Kidney (tissue), 14 donors: ENCODE data around the gene BAG5. TPM values are rescaled to one million over a fixed set of nuclear protein-coding genes. Genes with fewer than 3 reads are reported as not detected.

ENCODE experiments used
- DNase-seq, 5 donors: peaks; one replicate each; pipeline ENCODE4 v3.0.0-alpha.2; 2013 to 2020
- FAIRE-seq: peaks from 2 replicates; lab custom pipeline; 2012; peaks lifted over from hg19 to GRCh38; lab: Jason Lieb, UNC
- H3K27ac ChIP-seq, 2 donors: one replicate each; pipeline ENCODE4 v1.7.0; 2013; ENCODE audit warnings: low read depth in 2 of 2, low read length in 2 of 2, inconsistent platforms in 1 of 2
- H3K27me3 ChIP-seq: one replicate; pipeline ENCODE4 v1.7.1; 2013; ENCODE audit warnings: low read length, inconsistent platforms; ENCODE audit not compliant: control insufficient read depth, insufficient read depth
- H3K36me3 ChIP-seq, 3 donors: one replicate each; pipeline versions ENCODE4 v1.7.0 to v1.7.1; 2013; ENCODE audit warnings: low read length in 3 of 3, control low read depth in 1 of 3, inconsistent platforms in 1 of 3; ENCODE audit not compliant: insufficient read depth in 3 of 3, control insufficient read depth in 2 of 3
- H3K4me1 ChIP-seq, 3 donors: one replicate each; pipeline versions ENCODE4 v1.7.0 to v1.7.1; 2013; ENCODE audit warnings: low read length in 3 of 3, inconsistent platforms in 1 of 3, low read depth in 1 of 3; ENCODE audit not compliant: control insufficient read depth in 2 of 3, insufficient read depth in 2 of 3
- H3K4me3 ChIP-seq, 3 donors: one replicate each; pipeline versions ENCODE4 v1.7.0 to v1.8.1; 2013; ENCODE audit warnings: low read length in 3 of 3, control low read depth in 1 of 3, inconsistent platforms in 1 of 3
- H3K9ac ChIP-seq, 3 donors: one replicate each; pipeline versions ENCODE4 v1.7.0 to v1.7.1; 2013; ENCODE audit warnings: low read length in 3 of 3, control low read depth in 1 of 3, inconsistent platforms in 1 of 3
- H3K9me3 ChIP-seq, 3 donors: one replicate each; pipeline versions ENCODE4 v1.7.0 to v1.7.1; 2013; ENCODE audit warnings: low read length in 3 of 3, control low read depth in 1 of 3, inconsistent platforms in 1 of 3; ENCODE audit not compliant: control insufficient read depth in 2 of 3, insufficient read depth in 1 of 3
- intact Hi-C: fragments of 100-400 bp; cut with DNase I; formaldehyde crosslinking; loops from one replicate; pipeline ENCODE4 v1.11.1; 2022
- polyA plus RNA-seq: library from polyadenylated mRNA; stranded (reverse); fragments of 350-450 nt; fragmentation: Illumina TruSeq; extraction: RNeasy Lipid Tissue Mini Kit (QIAGEN cat#74804); gene quantifications from one replicate; pipeline ENCODE4 v1.2.3, GENCODE V29; 2014; ENCODE audit warnings: low read depth, low replicate concordance; ENCODE audit not compliant: insufficient read depth
- total RNA-seq: library from RNA; stranded (reverse); fragmentation: NEBNext Ultra II Directional; extraction: Animal tissue kit (Norgen Biotek cat#: 25700); gene quantifications from one replicate; pipeline ENCODE4 v1.2.1, GENCODE V29; 2021
- TF ChIP-seq, protein P1 (sequence below): IDR thresholded peaks from 3 replicates; pipeline ENCODE4 v1.5.1; 2012; ENCODE audit warnings: mild to moderate bottlenecking, moderate library complexity, borderline replicate concordance; ENCODE audit not compliant: insufficient read depth; ENCODE audit errors: extremely low read depth
- donor health status: control.
- donor health status: control.
- donor health status: control.
- donor health status: control.
- donor health status: control.
- donor health status: DM: yes; HTN: yes; CAD: no.
- donor health status: Normal renal cell carcinoma (clear cell type).

The BAG5 gene
- total and polyA plus RNA-seq, 2 donors from 2014 or later: 17.1 to 64.5 TPM

DNA sequence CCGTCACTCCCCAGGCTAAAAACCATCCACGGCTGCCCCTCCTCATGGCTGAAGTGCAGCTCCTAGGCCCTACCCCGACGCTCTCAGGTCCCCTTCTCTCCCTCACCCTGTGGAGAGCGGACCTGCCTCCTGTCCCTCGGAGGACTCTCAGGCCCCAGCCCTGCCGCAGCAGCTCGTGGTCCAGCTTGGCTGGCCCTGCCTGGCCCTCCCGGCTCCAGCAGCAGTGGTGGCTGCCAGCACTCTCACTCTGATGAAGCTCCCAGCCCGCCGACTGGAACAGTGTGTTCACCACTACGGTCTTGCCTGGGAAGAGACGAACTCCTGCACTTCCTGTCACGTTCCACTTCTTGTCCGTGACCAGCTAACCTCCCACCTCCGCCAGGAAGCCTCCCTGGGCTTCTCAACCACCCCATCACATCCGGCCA is 11.1 kb downstream of the BAG5 start:
- Histone ChIP-seq H3K4me1 (peaks cover 0 to 13% (median 0%) of the 10 kb centered on the region in 3 donors), H3K27me3 (no peaks in the 10 kb centered on the region), H3K36me3 (no peaks in the 10 kb centered on the region), H3K9me3 (no peaks in the 10 kb centered on the region), H3K4me3 (no peak overlapping the region), H3K27ac (peak overlapping the region in 1 of 2 donors; percentile 43), H3K9ac (no peak overlapping the region)
- FAIRE-seq (no peak), DNase-seq (peak; percentile 60 to 82 (median 71))
- TF ChIP-seq, protein P1, sequence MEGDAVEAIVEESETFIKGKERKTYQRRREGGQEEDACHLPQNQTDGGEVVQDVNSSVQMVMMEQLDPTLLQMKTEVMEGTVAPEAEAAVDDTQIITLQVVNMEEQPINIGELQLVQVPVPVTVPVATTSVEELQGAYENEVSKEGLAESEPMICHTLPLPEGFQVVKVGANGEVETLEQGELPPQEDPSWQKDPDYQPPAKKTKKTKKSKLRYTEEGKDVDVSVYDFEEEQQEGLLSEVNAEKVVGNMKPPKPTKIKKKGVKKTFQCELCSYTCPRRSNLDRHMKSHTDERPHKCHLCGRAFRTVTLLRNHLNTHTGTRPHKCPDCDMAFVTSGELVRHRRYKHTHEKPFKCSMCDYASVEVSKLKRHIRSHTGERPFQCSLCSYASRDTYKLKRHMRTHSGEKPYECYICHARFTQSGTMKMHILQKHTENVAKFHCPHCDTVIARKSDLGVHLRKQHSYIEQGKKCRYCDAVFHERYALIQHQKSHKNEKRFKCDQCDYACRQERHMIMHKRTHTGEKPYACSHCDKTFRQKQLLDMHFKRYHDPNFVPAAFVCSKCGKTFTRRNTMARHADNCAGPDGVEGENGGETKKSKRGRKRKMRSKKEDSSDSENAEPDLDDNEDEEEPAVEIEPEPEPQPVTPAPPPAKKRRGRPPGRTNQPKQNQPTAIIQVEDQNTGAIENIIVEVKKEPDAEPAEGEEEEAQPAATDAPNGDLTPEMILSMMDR: no peak
- intact Hi-C loops: no loop called here

DNA sequence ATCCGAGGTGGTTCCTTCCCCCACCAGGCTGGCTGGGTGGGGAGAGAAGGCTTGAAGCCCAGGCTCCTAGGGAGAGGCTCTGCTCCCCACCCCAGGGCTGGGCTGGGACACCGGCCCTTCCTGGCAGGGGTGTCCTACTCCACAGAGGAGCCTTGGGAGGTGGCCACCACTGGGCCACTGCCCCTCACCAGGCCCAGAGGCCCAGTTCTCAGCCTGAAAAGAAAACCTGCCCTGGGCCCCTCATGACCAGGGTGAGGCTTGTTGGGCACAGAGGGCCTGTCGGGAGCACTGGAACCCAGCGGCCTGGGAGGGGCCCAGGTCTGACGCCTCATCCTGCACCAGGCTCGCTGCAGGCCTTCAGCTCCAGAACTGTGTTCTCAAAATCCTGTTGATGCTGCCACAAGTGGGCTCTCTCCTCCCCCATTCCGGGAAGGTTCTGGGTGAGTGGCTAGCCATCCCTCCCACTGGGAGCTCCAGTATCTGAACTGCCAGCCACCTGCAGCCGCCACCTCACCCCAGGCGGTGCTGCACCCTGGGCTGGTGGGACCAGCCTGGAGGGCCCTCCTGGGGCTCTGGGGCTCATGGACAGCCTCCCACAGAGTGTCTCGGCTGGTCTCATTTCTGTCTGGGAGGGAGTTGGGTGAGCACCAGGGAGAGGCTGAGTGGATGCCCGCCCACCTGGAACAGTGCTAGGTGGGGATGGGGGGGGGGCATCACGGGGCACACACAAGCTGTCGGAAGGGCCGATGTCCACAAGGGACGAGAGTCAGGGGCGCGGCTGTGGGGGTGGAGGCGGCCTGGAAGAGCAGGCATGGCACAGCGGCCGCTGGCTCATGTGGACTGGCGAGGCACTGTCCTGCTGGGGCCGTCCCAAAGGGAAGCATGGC is 11.8 kb downstream of the BAG5 start:
- FAIRE-seq (no peak), DNase-seq (peak; percentile 88 to 92 (median 92))
- Histone ChIP-seq H3K4me1 (peaks cover 0 to 13% (median 0%) of the 10 kb centered on the region in 3 donors), H3K9ac (peak overlapping the region in 1 of 3 donors; percentile 15), H3K36me3 (no peaks in the 10 kb centered on the region), H3K4me3 (no peak overlapping the region), H3K27me3 (no peaks in the 10 kb centered on the region), H3K27ac (peak overlapping the region; percentile 43 to 74), H3K9me3 (no peaks in the 10 kb centered on the region)
- TF ChIP-seq, protein P1: no peak
- intact Hi-C loops: no loop called here

DNA sequence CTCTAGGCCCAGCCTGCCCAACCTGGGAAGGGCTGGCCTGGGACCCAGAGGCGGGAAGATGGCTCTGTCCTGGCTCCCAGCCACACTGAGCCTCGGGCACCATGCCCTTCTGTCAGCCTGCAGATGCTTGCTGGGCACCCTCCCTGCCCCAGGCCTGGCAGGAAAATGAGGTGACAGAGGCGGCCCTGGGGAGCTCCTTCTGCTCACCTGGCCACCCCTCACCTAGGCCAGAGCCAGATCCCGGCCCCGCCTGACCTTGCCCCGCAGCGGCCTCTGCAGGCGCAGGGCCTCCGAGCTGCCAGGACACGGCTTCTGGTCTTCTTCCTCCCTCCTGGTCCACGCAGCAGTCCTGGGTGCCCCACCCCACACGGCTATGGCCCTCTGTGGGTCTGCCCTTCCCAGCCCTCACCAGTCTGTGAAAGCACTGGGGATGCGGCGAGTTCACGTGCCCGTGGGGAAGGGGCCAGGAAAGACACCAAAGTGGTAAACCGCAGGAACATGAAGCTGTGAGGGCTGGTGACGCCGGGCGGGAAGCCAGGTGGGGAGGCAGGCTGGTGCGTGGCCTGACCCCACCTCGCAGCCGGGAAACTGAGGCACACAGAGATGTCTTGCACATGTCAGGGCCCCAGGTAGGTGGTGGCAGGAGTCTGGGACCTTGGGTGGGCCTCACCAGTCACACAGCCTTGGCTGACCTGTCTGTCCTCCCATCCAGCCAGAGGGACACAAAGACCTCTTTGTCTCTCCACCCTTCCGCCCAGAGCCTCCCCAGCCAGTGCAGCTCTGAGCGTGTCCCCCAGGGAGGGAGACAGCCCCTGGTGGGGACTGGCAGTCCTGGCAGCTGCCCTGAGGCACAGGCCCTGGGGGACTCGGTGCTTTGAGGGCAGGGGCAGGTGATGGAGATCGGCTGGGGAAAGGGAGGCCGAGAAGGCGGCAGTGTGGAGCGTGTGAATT is 12.8 kb downstream of the BAG5 start:
- Histone ChIP-seq H3K9ac (peak overlapping the region in 1 of 3 donors; percentile 3), H3K4me1 (peaks cover 0 to 11% (median 0%) of the 10 kb centered on the region in 3 donors), H3K4me3 (no peak overlapping the region), H3K27ac (peak overlapping the region; percentile 43 to 74), H3K9me3 (no peaks in the 10 kb centered on the region), H3K36me3 (no peaks in the 10 kb centered on the region), H3K27me3 (no peaks in the 10 kb centered on the region)
- DNase-seq (peak in 2 of 5 donors; percentile 66 to 83), FAIRE-seq (no peak)
- TF ChIP-seq, protein P1: no peak
- intact Hi-C loops: no loop called here
